A549 (cell line): ENCODE measurements around the gene SCRN1. TPM values are rescaled to one million over a fixed set of nuclear protein-coding genes. Genes with fewer than 3 reads are reported as not detected.

Experiments used
- ATAC-seq, 2 experiments: fragments of 200-7000 bp in 1 of 2; fragments of >200 bp in 1 of 2; cut with Nextera tagmentation in 1 of 2; cut with Tn5 transposase in 1 of 2; 3 replicates each; pipeline versions ENCODE4 v1.8.0 to v1.9.1; 2018 to 2020; ENCODE audit warnings: mild to moderate bottlenecking in 1 of 2, moderate library complexity in 1 of 2
- CTCF ChIA-PET: fragments of 300-600 bp; sonication (Branson Sonifier 250); formaldehyde crosslinking; extraction: SDS; loops from one replicate; lab custom pipeline; 2021; ENCODE audit warnings: antibody characterized with exemption, inconsistent platforms; lab: Yijun Ruan, JAX
- POLR2A ChIA-PET: fragments of 350-600 bp; formaldehyde crosslinking; extraction: SDS; loops from one replicate; lab custom pipeline; 2021; ENCODE audit warnings: antibody characterized with exemption, inconsistent platforms; lab: Yijun Ruan, JAX
- DNase-seq, 2 experiments: peaks; one replicate each; pipeline versions ENCODE4 v3.0.0 to v3.0.0-alpha.2; 2011 to 2016; ENCODE audit warnings: low read depth in 1 of 2, low spot score in 1 of 2
- FAIRE-seq: peaks from 2 replicates; lab custom pipeline; 2011; peaks lifted over from hg19 to GRCh38; lab: Jason Lieb, UNC
- H3K27ac ChIP-seq, 2 experiments: fragments of >200 bp; sonication (Bioruptor Twin); formaldehyde crosslinking; 3 replicates each; pipeline ENCODE4 v1.5.1; 2016 to 2017
- H3K4me1 ChIP-seq: fragments of >200 bp; sonication (Bioruptor Twin); formaldehyde crosslinking; 3 replicates; pipeline ENCODE4 v1.6.1; 2016
- H3K4me2 ChIP-seq: fragments of >200 bp; sonication (Bioruptor Twin); formaldehyde crosslinking; 3 replicates; pipeline ENCODE4 v1.6.1; 2016
- H3K4me3 ChIP-seq: fragments of >200 bp; sonication (Bioruptor Twin); formaldehyde crosslinking; 3 replicates; pipeline ENCODE4 v1.5.1; 2016
- H3K9me3 ChIP-seq: fragments of >200 bp; sonication (Bioruptor Twin); formaldehyde crosslinking; 3 replicates; pipeline ENCODE4 v1.6.1; 2016
- BHLHE40 ChIP-seq: IDR thresholded peaks from 2 replicates; pipeline ENCODE4 v1.6.1; 2012; ENCODE audit warnings: low read depth, low read length, inconsistent platforms
- EHF ChIP-seq: fragments of 250-450 bp; sonication (Bioruptor Pico); IDR thresholded peaks from 2 replicates; pipeline ENCODE4 v1.5.0; 2020; ENCODE audit warnings: mild to moderate bottlenecking
- ELK1 ChIP-seq: fragments of 150-350 bp; IDR thresholded peaks from 2 replicates; pipeline ENCODE4 v1.6.1; 2014; ENCODE audit warnings: low read depth, mild to moderate bottlenecking, low read length
- FOSB ChIP-seq: fragments of 250-450 bp; sonication (Bioruptor Pico); IDR thresholded peaks from 2 replicates; pipeline ENCODE4 v1.5.0; 2020; ENCODE audit warnings: mild to moderate bottlenecking, moderate library complexity
- FOSL2 ChIP-seq, 2 experiments: fragments of 450-650 bp in 1 of 2; fragments of >200 bp in 1 of 2; sonication (Bioruptor Twin) in 1 of 2; formaldehyde crosslinking; IDR thresholded peaks; 2 replicates each; pipeline versions ENCODE4 v1.5.0 to v1.6.1; 2016 to 2020; ENCODE audit warnings: mild to moderate bottlenecking in 1 of 2, moderate library complexity in 1 of 2
- HDAC2 ChIP-seq: fragments of 200-600 bp; sonication (generic); IDR thresholded peaks from 2 replicates; pipeline ENCODE4 v1.6.1; 2016
- HEYL ChIP-seq: fragments of 250-450 bp; sonication (Bioruptor Pico); IDR thresholded peaks from 2 replicates; pipeline ENCODE4 v1.8.0; 2021; ENCODE audit warnings: mild to moderate bottlenecking, moderate library complexity
- HOXB13 ChIP-seq: fragments of 250-450 bp; sonication (Bioruptor Pico); IDR thresholded peaks from 2 replicates; pipeline ENCODE4 v1.5.0; 2020; ENCODE audit warnings: low read depth, mild to moderate bottlenecking, moderate library complexity
- HOXB5 ChIP-seq: fragments of 250-450 bp; sonication (Bioruptor Pico); IDR thresholded peaks from 2 replicates; pipeline ENCODE4 v1.5.0; 2020; ENCODE audit warnings: mild to moderate bottlenecking, moderate library complexity
- KDM5A ChIP-seq: fragments of 200-600 bp; sonication (generic); IDR thresholded peaks from 2 replicates; pipeline ENCODE4 v1.6.1; 2016; ENCODE audit warnings: antibody characterized with exemption, mild to moderate bottlenecking
- MAFK ChIP-seq: fragments of 450-650 bp; IDR thresholded peaks from 2 replicates; pipeline ENCODE4 v1.6.1; 2014; ENCODE audit not compliant: partially characterized antibody
- MAZ ChIP-seq: fragments of 150-350 bp; IDR thresholded peaks from 2 replicates; pipeline ENCODE4 v1.6.1; 2014; ENCODE audit warnings: antibody characterized with exemption, low read depth, low read length, borderline replicate concordance
- NPAS2 ChIP-seq: fragments of 250-450 bp; sonication (Bioruptor Pico); IDR thresholded peaks from 2 replicates; pipeline ENCODE4 v1.8.0; 2022; ENCODE audit warnings: mild to moderate bottlenecking, moderate library complexity, borderline replicate concordance
- NR3C1 ChIP-seq: fragments of >200 bp; sonication (Bioruptor Twin); formaldehyde crosslinking; IDR thresholded peaks from 3 replicates; pipeline ENCODE4 v1.6.1; 2017
- POLR2AphosphoS2 ChIP-seq: conservative IDR thresholded peaks from 2 replicates; pipeline ENCODE4 v1.6.1; 2012; ENCODE audit warnings: low read length, improper control_type of control experiment, inconsistent platforms
- REST ChIP-seq: fragments of 200-600 bp; sonication (generic); IDR thresholded peaks from 2 replicates; pipeline ENCODE4 v1.6.1; 2016; ENCODE audit warnings: antibody characterized with exemption, mild to moderate bottlenecking, moderate library complexity
- RNF2 ChIP-seq: fragments of 200-600 bp; sonication (generic); IDR thresholded peaks from 2 replicates; pipeline ENCODE4 v1.6.1; 2016; ENCODE audit warnings: low read depth, mild to moderate bottlenecking, antibody characterized with exemption, moderate library complexity, borderline replicate concordance
- SMC3 ChIP-seq: fragments of >200 bp; sonication (Bioruptor Twin); formaldehyde crosslinking; IDR thresholded peaks from 3 replicates; pipeline ENCODE4 v1.6.1; 2018; ENCODE audit warnings: inconsistent platforms
- SREBF2 ChIP-seq: fragments of 450-650 bp; IDR thresholded peaks from 2 replicates; pipeline ENCODE4 v1.6.1; 2014; ENCODE audit warnings: mild to moderate bottlenecking, moderate library complexity
- TP53 ChIP-seq: fragments of 250-450 bp; sonication (Bioruptor Pico); IDR thresholded peaks from 2 replicates; pipeline ENCODE4 v1.5.0; 2021; ENCODE audit warnings: mild to moderate bottlenecking, moderate library complexity
- ZC3H11A ChIP-seq: fragments of 450-650 bp; IDR thresholded peaks from 2 replicates; pipeline ENCODE4 v1.6.1; 2014; ENCODE audit warnings: antibody characterized with exemption, mild to moderate bottlenecking
- ZFP36 ChIP-seq: fragments of 450-650 bp; IDR thresholded peaks from 2 replicates; pipeline ENCODE4 v1.6.1; 2014; ENCODE audit warnings: borderline replicate concordance; ENCODE audit not compliant: partially characterized antibody
- ZSCAN20 ChIP-seq: fragments of 250-450 bp; sonication (Bioruptor Pico); IDR thresholded peaks from 2 replicates; pipeline ENCODE4 v1.8.0; 2022; ENCODE audit warnings: mild to moderate bottlenecking, moderate library complexity
- WGBS: methylation state at CpG from one replicate; pipeline ENCODE4 v1.1.6; 2017; ENCODE audit errors: missing lambda C conversion rate; 5-methylcytosine and 5-hydroxymethylcytosine counted together
- polyA plus RNA-seq, 4 experiments: library from polyadenylated mRNA; depleted of rRNA in 3 of 4; stranded (reverse); fragments of >200 nt; fragmentation: RNase III in 1 of 4; extraction: RNeasy Plus Mini Kit Qiagen cat#74134 plus additional on column Dnase treatment in 1 of 4; gene quantifications; 2 replicates in 3 of 4; 3 replicates in 1 of 4; pipeline ENCODE4 v1.2.3, GENCODE V29; 2011 to 2017

The SCRN1 gene
- polyA plus RNA-seq, 2 of the 4 experiments (the other 2 are of a cell fraction) = 49.7 to 88.9 TPM

DNA sequence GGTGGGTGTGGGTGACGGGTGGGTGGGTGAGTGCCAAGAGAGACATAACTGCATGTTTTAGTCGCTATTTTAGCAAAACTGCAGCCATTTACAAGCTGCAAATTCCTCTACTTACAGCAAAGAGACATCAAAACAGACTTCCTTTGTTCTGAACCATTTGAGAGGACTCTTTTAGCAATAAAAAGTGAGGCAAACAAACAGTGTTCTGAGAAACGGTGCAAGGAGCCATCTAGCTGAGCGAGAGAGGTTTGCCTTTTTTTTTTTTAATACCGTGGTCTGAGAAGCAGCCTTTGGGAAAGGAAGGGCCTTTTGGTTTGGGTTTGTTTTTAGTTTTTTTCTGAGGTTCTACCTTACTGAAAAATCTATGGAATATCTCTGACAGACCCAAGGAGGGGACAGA is 62.9 kb downstream of the SCRN1 start:
- no peak for FAIRE-seq
- Histone ChIP-seq H3K4me3 (no peak overlapping the region), H3K27ac (no peak overlapping the region), H3K9me3 (no peaks in the 10 kb centered on the region), H3K4me2 (no peak overlapping the region), H3K4me1 (peaks cover 1% of the 10 kb centered on the region; the same call in 2 of the 3 replicates)
- POLR2A ChIA-PET = no interaction called here
- ATAC-seq = no peak
- no peak for TF ChIP-seq RNF2
- TF ChIP-seq TP53 (CRISPR knock-in tag) = no peak
- no peak for TF ChIP-seq MAZ
- DNase-seq = no peak
- CTCF ChIA-PET = interaction anchor here (1.0 to 1.4 kb wide), 3 partner anchors 9 to 135 kb away, joined by 3 to 4 read pairs (median 3); no protein-coding TSS in a partner anchor
- 79% methylated on average over 5 of the region's 5 CpGs for WGBS

DNA sequence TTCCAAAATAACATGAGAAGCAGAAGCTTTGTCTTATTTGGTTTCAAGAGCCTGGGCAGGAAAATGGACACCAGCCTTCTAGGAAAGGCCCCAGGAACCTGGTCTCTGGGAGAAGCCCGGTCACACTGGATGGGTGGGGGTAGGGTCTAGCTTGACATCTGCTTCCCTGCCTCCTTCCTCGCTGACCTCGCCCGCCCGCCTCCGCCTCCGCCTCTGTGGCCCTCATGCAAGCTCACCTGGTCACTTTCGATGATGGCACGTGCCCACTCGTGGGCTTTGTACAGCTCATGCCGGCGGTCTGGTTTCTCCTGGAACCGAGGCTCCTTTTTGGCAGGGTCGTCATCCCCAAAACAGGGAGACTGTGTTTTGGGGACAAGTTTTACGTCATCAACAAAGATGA is 63.4 kb downstream of the SCRN1 start:
- no peak overlapping the region for H3K27ac ChIP-seq
- ChIA-PET CTCF (interaction anchor here (0.8 to 1.7 kb wide), 5 partner anchors 9 to 291 kb away, joined by 3 to 4 read pairs (median 3); no protein-coding TSS in a partner anchor), POLR2A (no interaction called here)
- H3K9me3 ChIP-seq = no peaks in the 10 kb centered on the region
- no peak overlapping the region for H3K4me3 ChIP-seq
- ATAC-seq = no peak
- FAIRE-seq = no peak
- H3K4me2 ChIP-seq = no peak overlapping the region
- no peaks in the 10 kb centered on the region for H3K4me1 ChIP-seq
- TF ChIP-seq POLR2AphosphoS2 (no peak), BHLHE40 (no peak), ZSCAN20 (no peak), REST (no peak), HEYL (CRISPR knock-in tag) (no peak), EHF (CRISPR knock-in tag) (no peak), KDM5A (no peak), NPAS2 (CRISPR knock-in tag) (no peak), HDAC2 (no peak), MAFK (no peak), ZC3H11A (no peak), TP53 (CRISPR knock-in tag) (no peak), FOSB (CRISPR knock-in tag) (no peak), SREBF2 (no peak), FOSL2 (IDR thresholded peaks at IDR 0.05) (no peak), FOSL2 (CRISPR knock-in tag; IDR thresholded peaks at IDR 0.05) (no peak)
- no peak for DNase-seq
- WGBS = 94% methylated on average over 15 of the region's 15 CpGs

GRCh38 chr7:29924684-29925083 is 64.9 kb downstream of the SCRN1 start:
- ATAC-seq (no peak), FAIRE-seq (no peak), DNase-seq (no peak)
- POLR2A ChIA-PET = no interaction called here
- TF ChIP-seq HOXB5 = no peak
- no peak for TF ChIP-seq ELK1
- no peak for TF ChIP-seq HEYL (CRISPR knock-in tag)
- TF ChIP-seq HOXB13 (CRISPR knock-in tag) = no peak
- TF ChIP-seq ZFP36 = no peak
- TF ChIP-seq SMC3 = no peak
- no peak for TF ChIP-seq NR3C1
- TF ChIP-seq MAFK = no peak
- Histone ChIP-seq H3K4me2 (no peak overlapping the region), H3K9me3 (no peaks in the 10 kb centered on the region), H3K27ac (no peak overlapping the region), H3K4me3 (no peak overlapping the region), H3K4me1 (no peaks in the 10 kb centered on the region)
- WGBS = 91% methylated on average over 2 of the region's 2 CpGs
- CTCF ChIA-PET = interaction anchor here (1.1 to 1.7 kb wide), 2 partner anchors 150 to 288 kb away, joined by 3 to 4 read pairs; no protein-coding TSS in a partner anchor
